K562 (cell line): ENCODE measurements around the gene NDST1.

Source experiments
- ATF3 ChIP-seq, 2 experiments: fragments of 450-650 bp in 1 of 2; sonication (generic) in 1 of 2; formaldehyde crosslinking in 1 of 2; IDR thresholded peaks in 1 of 2; conservative IDR thresholded peaks in 1 of 2; 2 replicates each; pipeline versions ENCODE4 v1.6.1 to v1.8.1; 2016 to 2023; ENCODE audit warnings: mild to moderate bottlenecking in 2 of 2, moderate library complexity in 2 of 2, inconsistent platforms in 1 of 2, missing genetic modification reagents in 1 of 2
- CREBBP ChIP-seq: IDR thresholded peaks from one replicate; pipeline ENCODE4 v1.6.1; 2012; ENCODE audit warnings: low read depth, mild to moderate bottlenecking, control low read depth, inconsistent platforms, low read length
- DLX4 ChIP-seq: fragments of 250-450 bp; sonication (Bioruptor Pico); IDR thresholded peaks from 2 replicates; pipeline ENCODE4 v1.6.1; 2021; ENCODE audit warnings: mild to moderate bottlenecking
- EZH2 ChIP-seq: IDR thresholded peaks from 2 replicates; pipeline ENCODE4 v1.6.1; 2012; ENCODE audit warnings: low read depth, mild to moderate bottlenecking, inconsistent platforms, low read length, borderline replicate concordance
- KLF13 ChIP-seq: fragments of 450-650 bp; IDR thresholded peaks from 2 replicates; pipeline ENCODE4 v1.6.1; 2016; ENCODE audit warnings: missing genetic modification characterization, low read depth, mild to moderate bottlenecking, missing compliant biosample characterization, moderate library complexity, borderline replicate concordance
- POLR2AphosphoS5 ChIP-seq: IDR thresholded peaks from 2 replicates; pipeline ENCODE4 v1.6.1; 2011; ENCODE audit warnings: mild to moderate bottlenecking, low read depth, low read length, moderate library complexity; ENCODE audit not compliant: control insufficient read depth, insufficient read depth
- SMAD3 ChIP-seq: fragments of 450-650 bp; formaldehyde crosslinking; conservative IDR thresholded peaks from 2 replicates; pipeline ENCODE4 v1.4.0; 2020; ENCODE audit warnings: mild to moderate bottlenecking
- TAF1 ChIP-seq: IDR thresholded peaks from 2 replicates; pipeline ENCODE4 v1.6.1; 2011; ENCODE audit warnings: mild to moderate bottlenecking, low read length, moderate library complexity; ENCODE audit not compliant: insufficient read depth, control insufficient read depth, severe bottlenecking; ENCODE audit errors: extremely low read depth
- TEAD4 ChIP-seq, 2 experiments: sonication (generic) in 1 of 2; formaldehyde crosslinking in 1 of 2; IDR thresholded peaks; 2 replicates each; pipeline versions ENCODE4 v1.6.1 to v1.8.0; 2012 to 2022; ENCODE audit warnings: borderline replicate concordance in 1 of 2, inconsistent platforms in 1 of 2, low read length in 1 of 2, mild to moderate bottlenecking in 1 of 2, missing genetic modification reagents in 1 of 2
- TF ChIP-seq, protein P1 (sequence below), 2 experiments: fragments of 450-650 bp in 1 of 2; sonication (generic) in 1 of 2; formaldehyde crosslinking; conservative IDR thresholded peaks; 2 replicates each; pipeline versions ENCODE4 v1.4.0 to v1.8.1; 2020 to 2022; ENCODE audit warnings: mild to moderate bottlenecking in 1 of 2, missing genetic modification reagents in 1 of 2

- TF ChIP-seq KLF13 (tag) (no peak), CREBBP (no peak), ATF3 (IDR thresholded peaks at IDR 0.05) (no peak), ATF3 (CRISPR knock-in tag; conservative IDR thresholded peaks at IDR 0.05) (no peak), TAF1 (no peak), POLR2AphosphoS5 (no peak), EZH2 (no peak), SMAD3 (CRISPR knock-in tag) (no peak), DLX4 (CRISPR knock-in tag) (no peak), TEAD4 (IDR thresholded peaks at IDR 0.05; ENCODE audit: low read length) (no peak), TEAD4 (CRISPR knock-in tag; IDR thresholded peaks at IDR 0.05; ENCODE audit: borderline replicate concordance) (no peak)
- TF ChIP-seq, protein P1, sequence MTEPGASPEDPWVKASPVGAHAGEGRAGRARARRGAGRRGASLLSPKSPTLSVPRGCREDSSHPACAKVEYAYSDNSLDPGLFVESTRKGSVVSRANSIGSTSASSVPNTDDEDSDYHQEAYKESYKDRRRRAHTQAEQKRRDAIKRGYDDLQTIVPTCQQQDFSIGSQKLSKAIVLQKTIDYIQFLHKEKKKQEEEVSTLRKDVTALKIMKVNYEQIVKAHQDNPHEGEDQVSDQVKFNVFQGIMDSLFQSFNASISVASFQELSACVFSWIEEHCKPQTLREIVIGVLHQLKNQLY (CRISPR knock-in tag; conservative IDR thresholded peaks at IDR 0.05): no peak
These were observed 45.5 kb downstream of the NDST1 start for GRCh38 chr5:150553402-150553801.
